Stimulated activated memory B cell treated with anti-CD40 and anti-IgM and Interleukin-4, amounts not matched to agents 10 μg/mL and 1 μg/mL and 100 μg/mL, for 72 hours (primary cell): ENCODE results near the gene HSPG2.
"Not testable (repeated sequence)": the region's sequence is repeated elsewhere in the genome, so short reads cannot be mapped to it uniquely, and the experiment has no call there.

Experiments used
- ATAC-seq: fragments of 150-1000 bp; cut with Tn5 transposase; 2 replicates; pipeline ENCODE4 v1.10.0; 2021
- H3K27ac Mint-ChIP-seq: one replicate; pipeline ENCODE4 v1.8.0; 2022; ENCODE audit warnings: mild to moderate bottlenecking, mixed read lengths
- H3K27me3 Mint-ChIP-seq: one replicate; pipeline ENCODE4 v1.8.0; 2022; ENCODE audit warnings: mixed read lengths
- H3K36me3 Mint-ChIP-seq: one replicate; pipeline ENCODE4 v1.8.0; 2022; ENCODE audit warnings: mixed read lengths
- H3K4me1 Mint-ChIP-seq: one replicate; pipeline ENCODE4 v1.8.0; 2022; ENCODE audit warnings: mixed read lengths
- H3K4me3 Mint-ChIP-seq: one replicate; pipeline ENCODE4 v1.8.0; 2022; ENCODE audit warnings: mild to moderate bottlenecking, moderate library complexity, mixed read lengths
- H3K9me3 Mint-ChIP-seq: one replicate; pipeline ENCODE4 v1.8.0; 2022; ENCODE audit warnings: mixed read lengths

The HSPG2 gene

GRCh38 chr1:21966247-21967000 is 29.3 kb upstream of the HSPG2 start:
- Mint-ChIP-seq H3K36me3 (no peaks in the 10 kb centered on the region), H3K9me3 (no peaks in the 10 kb centered on the region), H3K4me1 (peaks cover 6% of the 10 kb centered on the region), H3K27me3 (peaks cover 32% of the 10 kb centered on the region), H3K27ac (no peak overlapping the region), H3K4me3 (no peak overlapping the region)
- no peak for ATAC-seq

- H3K27ac Mint-ChIP-seq = no peak overlapping the region
These were observed 26.5 kb upstream of the HSPG2 start for GRCh38 chr1:21963477-21964217.

GRCh38 chr1:21961799-21962198 is 24.7 kb upstream of the HSPG2 start:
- Mint-ChIP-seq H3K4me1 (peaks cover 13% of the 10 kb centered on the region), H3K27ac (no peak overlapping the region), H3K36me3 (no peaks in the 10 kb centered on the region), H3K4me3 (no peak overlapping the region), H3K27me3 (peaks cover 45% of the 10 kb centered on the region), H3K9me3 (no peaks in the 10 kb centered on the region)
- no peak for ATAC-seq

More at GRCh38 chr1:21963477-21964217, 26.5 kb upstream of the HSPG2 start:
- H3K4me1 Mint-ChIP-seq = peaks cover 6% of the 10 kb centered on the region
- H3K27me3 Mint-ChIP-seq = peaks cover 33% of the 10 kb centered on the region
- ATAC-seq = peak; percentile 92
- H3K4me3 Mint-ChIP-seq = no peak overlapping the region
- no peaks in the 10 kb centered on the region for H3K9me3 Mint-ChIP-seq
- no peaks in the 10 kb centered on the region for H3K36me3 Mint-ChIP-seq

GRCh38 chr1:21961337-21961736 is 24.2 kb upstream of the HSPG2 start:
- Mint-ChIP-seq H3K27me3 (peaks cover 45% of the 10 kb centered on the region), H3K4me3 (no peak overlapping the region), H3K9me3 (no peaks in the 10 kb centered on the region), H3K27ac (no peak overlapping the region), H3K4me1 (peaks cover 16% of the 10 kb centered on the region), H3K36me3 (no peaks in the 10 kb centered on the region)
- no peak for ATAC-seq

- Mint-ChIP-seq H3K27me3 (peaks cover 33% of the 10 kb centered on the region), H3K4me1 (peaks cover 11% of the 10 kb centered on the region), H3K9me3 (no peaks in the 10 kb centered on the region), H3K36me3 (no peaks in the 10 kb centered on the region), H3K4me3 (no peak overlapping the region), H3K27ac (no peak overlapping the region)
- ATAC-seq = peak; percentile 37
These were observed 19.8 kb upstream of the HSPG2 start for GRCh38 chr1:21956720-21957552.

GRCh38 chr1:21955501-21956281 is 18.6 kb upstream of the HSPG2 start:
- Mint-ChIP-seq H3K4me3 (no peak overlapping the region), H3K27me3 (peaks cover 33% of the 10 kb centered on the region), H3K27ac (no peak overlapping the region), H3K9me3 (no peaks in the 10 kb centered on the region), H3K36me3 (no peaks in the 10 kb centered on the region), H3K4me1 (peaks cover 11% of the 10 kb centered on the region)
- ATAC-seq = no peak

GRCh38 chr1:21955058-21955457 is 17.9 kb upstream of the HSPG2 start:
- Mint-ChIP-seq H3K36me3 (no peaks in the 10 kb centered on the region), H3K4me3 (no peak overlapping the region), H3K9me3 (no peaks in the 10 kb centered on the region), H3K27me3 (peaks cover 33% of the 10 kb centered on the region), H3K4me1 (peaks cover 11% of the 10 kb centered on the region), H3K27ac (no peak overlapping the region)
- no peak for ATAC-seq

- Mint-ChIP-seq H3K4me1 (peaks cover 11% of the 10 kb centered on the region), H3K4me3 (no peak overlapping the region), H3K9me3 (no peaks in the 10 kb centered on the region), H3K27me3 (peaks cover 20% of the 10 kb centered on the region), H3K36me3 (no peaks in the 10 kb centered on the region), H3K27ac (no peak overlapping the region)
- no peak for ATAC-seq
These were observed 15.8 kb upstream of the HSPG2 start for GRCh38 chr1:21952786-21953520.

GRCh38 chr1:21951226-21951870 is 14.2 kb upstream of the HSPG2 start:
- ATAC-seq = no peak
- Mint-ChIP-seq H3K36me3 (no peaks in the 10 kb centered on the region), H3K4me3 (no peak overlapping the region), H3K27ac (no peak overlapping the region), H3K27me3 (peaks cover 4% of the 10 kb centered on the region), H3K4me1 (no peaks in the 10 kb centered on the region), H3K9me3 (no peaks in the 10 kb centered on the region)

GRCh38 chr1:21950734-21951133 is 13.6 kb upstream of the HSPG2 start:
- ATAC-seq = peak; percentile 19
- Mint-ChIP-seq H3K36me3 (no peaks in the 10 kb centered on the region), H3K27me3 (no peaks in the 10 kb centered on the region), H3K4me3 (no peak overlapping the region), H3K9me3 (no peaks in the 10 kb centered on the region), H3K4me1 (no peaks in the 10 kb centered on the region), H3K27ac (no peak overlapping the region)

- H3K36me3 Mint-ChIP-seq = no peaks in the 10 kb centered on the region
- H3K27me3 Mint-ChIP-seq = no peaks in the 10 kb centered on the region
- no peaks in the 10 kb centered on the region for H3K9me3 Mint-ChIP-seq
- ATAC-seq = no peak
- H3K4me1 Mint-ChIP-seq = no peaks in the 10 kb centered on the region
- no peak overlapping the region for H3K27ac Mint-ChIP-seq
- no peak overlapping the region for H3K4me3 Mint-ChIP-seq
These were observed 9.9 kb upstream of the HSPG2 start for GRCh38 chr1:21946836-21947587.

GRCh38 chr1:21944733-21945073 is 7.6 kb upstream of the HSPG2 start:
- Mint-ChIP-seq H3K27ac (no peak overlapping the region), H3K36me3 (no peaks in the 10 kb centered on the region), H3K4me3 (no peak overlapping the region), H3K27me3 (no peaks in the 10 kb centered on the region), H3K9me3 (no peaks in the 10 kb centered on the region), H3K4me1 (no peaks in the 10 kb centered on the region)
- no peak for ATAC-seq

GRCh38 chr1:21942959-21943640 is 6.0 kb upstream of the HSPG2 start:
- H3K4me3 Mint-ChIP-seq, ATAC-seq, H3K27ac Mint-ChIP-seq, H3K36me3 Mint-ChIP-seq, H3K27me3 Mint-ChIP-seq, H3K4me1 Mint-ChIP-seq, H3K9me3 Mint-ChIP-seq: not testable (repeated sequence)
